ENCODE measurements around the gene CACNA1C.

Gene CACNA1C

GRCh38 chr12:2140858-2141519, 88.2 kb downstream of the CACNA1C start:
- H3K9me2 ChIP-seq (replicated peaks; ENCODE audit: control insufficient read depth, low read length) = no peaks in the 10 kb centered on the region
- H3K27me3 ChIP-seq (ENCODE audit: control insufficient read depth, low read length) = peaks cover 11% of the 10 kb centered on the region
- no peaks in the 10 kb centered on the region for H3K9me3 ChIP-seq (ENCODE audit: control insufficient read depth, insufficient read depth, low read length)
- H3K4me2 ChIP-seq (ENCODE audit: low read length) = no peak overlapping the region
- H3K36me3 ChIP-seq (ENCODE audit: control insufficient read depth, low read length) = no peaks in the 10 kb centered on the region
- no peaks in the 10 kb centered on the region for H3F3A ChIP-seq (ENCODE audit: control insufficient read depth, insufficient read depth)
- no peaks in the 10 kb centered on the region for H3K79me2 ChIP-seq (ENCODE audit: control insufficient read depth, low read length)
- no peaks in the 10 kb centered on the region for H4K20me1 ChIP-seq (ENCODE audit: control insufficient read depth, insufficient read depth, low read depth, low read length)
- H3K4me3 ChIP-seq (ENCODE audit: low read length) = no peak overlapping the region
- no peak overlapping the region for H3K27ac ChIP-seq (ENCODE audit: low read depth, low read length)
- no peaks in the 10 kb centered on the region for H3K4me1 ChIP-seq (ENCODE audit: control insufficient read depth, low read length)
- TF ChIP-seq EZH2phosphoT487 (IDR thresholded peaks at IDR 0.05; ENCODE audit: borderline replicate concordance, low read length) (no peak), CTCF (IDR thresholded peaks at IDR 0.05; ENCODE audit: low read depth, low read length, poor library complexity, severe bottlenecking) (no peak)

- no peaks in the 10 kb centered on the region for H3K4me1 ChIP-seq (ENCODE audit: control insufficient read depth, low read length)
- no peaks in the 10 kb centered on the region for H3K9me2 ChIP-seq (replicated peaks; ENCODE audit: control insufficient read depth, low read length)
- H3K27me3 ChIP-seq (ENCODE audit: control insufficient read depth, low read length) = peaks cover 19% of the 10 kb centered on the region
- no peaks in the 10 kb centered on the region for H4K20me1 ChIP-seq (ENCODE audit: control insufficient read depth, insufficient read depth, low read depth, low read length)
- H3K27ac ChIP-seq (ENCODE audit: low read depth, low read length) = no peak overlapping the region
- no peaks in the 10 kb centered on the region for H3K79me2 ChIP-seq (ENCODE audit: control insufficient read depth, low read length)
- TF ChIP-seq CTCF (IDR thresholded peaks at IDR 0.05; ENCODE audit: low read depth, low read length, poor library complexity, severe bottlenecking) (no peak), EZH2phosphoT487 (IDR thresholded peaks at IDR 0.05; ENCODE audit: borderline replicate concordance, low read length) (no peak)
- H3F3A ChIP-seq (ENCODE audit: control insufficient read depth, insufficient read depth) = no peaks in the 10 kb centered on the region
- no peaks in the 10 kb centered on the region for H3K9me3 ChIP-seq (ENCODE audit: control insufficient read depth, insufficient read depth, low read length)
- H3K4me3 ChIP-seq (ENCODE audit: low read length) = no peak overlapping the region
- no peak overlapping the region for H3K4me2 ChIP-seq (ENCODE audit: low read length)
- H3K36me3 ChIP-seq (ENCODE audit: control insufficient read depth, low read length) = no peaks in the 10 kb centered on the region
These were observed 89.3 kb downstream of the CACNA1C start for GRCh38 chr12:2142068-2142467.

DNA sequence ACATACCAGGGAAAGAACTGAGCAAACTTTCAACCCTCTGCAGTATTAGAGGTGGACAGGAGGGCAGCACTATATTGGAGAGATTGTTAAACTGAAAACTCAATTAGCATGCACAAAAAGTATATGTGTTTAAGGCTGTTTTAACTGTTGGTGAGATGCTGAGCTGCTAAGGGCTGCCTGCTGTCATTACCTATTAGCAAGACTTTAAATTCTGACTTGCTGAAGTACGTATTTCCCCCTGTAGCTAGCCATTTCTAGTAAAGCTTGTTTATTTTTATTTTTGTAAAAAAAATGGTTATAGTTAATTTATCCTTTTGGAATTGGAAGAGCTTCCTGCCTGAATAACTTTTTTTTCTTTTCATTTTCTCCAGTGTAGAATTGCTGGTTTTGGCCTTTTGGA, 92.2 kb downstream of the CACNA1C start:
- TF ChIP-seq CTCF (IDR thresholded peaks at IDR 0.05; ENCODE audit: low read depth, low read length, poor library complexity, severe bottlenecking) (no peak), EZH2phosphoT487 (IDR thresholded peaks at IDR 0.05; ENCODE audit: borderline replicate concordance, low read length) (no peak)
- Histone ChIP-seq H3K27me3 (ENCODE audit: control insufficient read depth, low read length) (peaks cover 19% of the 10 kb centered on the region), H3K36me3 (ENCODE audit: control insufficient read depth, low read length) (no peaks in the 10 kb centered on the region)

More for the DNA sequence above, 92.2 kb downstream of the CACNA1C start:
- H4K20me1 ChIP-seq (ENCODE audit: control insufficient read depth, insufficient read depth, low read depth, low read length) = no peaks in the 10 kb centered on the region
- no peak overlapping the region for H3K27ac ChIP-seq (ENCODE audit: low read depth, low read length)
- H3K9me2 ChIP-seq (replicated peaks; ENCODE audit: control insufficient read depth, low read length) = no peaks in the 10 kb centered on the region
- no peaks in the 10 kb centered on the region for H3K4me1 ChIP-seq (ENCODE audit: control insufficient read depth, low read length)
- no peaks in the 10 kb centered on the region for H3F3A ChIP-seq (ENCODE audit: control insufficient read depth, insufficient read depth)
- H3K79me2 ChIP-seq (ENCODE audit: control insufficient read depth, low read length) = no peaks in the 10 kb centered on the region
- no peaks in the 10 kb centered on the region for H3K9me3 ChIP-seq (ENCODE audit: control insufficient read depth, insufficient read depth, low read length)
- H3K4me3 ChIP-seq (ENCODE audit: low read length) = no peak overlapping the region
- no peak overlapping the region for H3K4me2 ChIP-seq (ENCODE audit: low read length)

Measured in DOHH2 (cell line).